GM19023 (cell line): Measurements from ENCODE around the gene TNFAIP3.
"Not testable (repeated sequence)": the region's sequence is repeated elsewhere in the genome, so short reads cannot be mapped to it uniquely, and the experiment has no call there.

Experiments
- ATAC-seq: cut with Tn5 transposase; IDR thresholded peaks from one replicate; pipeline ENCODE4 v1.9.1; 2021; ENCODE audit warnings: mild to moderate bottlenecking, moderate library complexity; ENCODE audit not compliant: unreplicated experiment

The TNFAIP3 gene

GRCh38 chr6:137866914-137867684, at the start of gene TNFAIP3:
TSS of gene TNFAIP3 (plus strand) at chr6:137867259. CDS start at chr6:137871228, 3,969 bp downstream.
- ATAC-seq, result peak; percentile 70

DNA sequence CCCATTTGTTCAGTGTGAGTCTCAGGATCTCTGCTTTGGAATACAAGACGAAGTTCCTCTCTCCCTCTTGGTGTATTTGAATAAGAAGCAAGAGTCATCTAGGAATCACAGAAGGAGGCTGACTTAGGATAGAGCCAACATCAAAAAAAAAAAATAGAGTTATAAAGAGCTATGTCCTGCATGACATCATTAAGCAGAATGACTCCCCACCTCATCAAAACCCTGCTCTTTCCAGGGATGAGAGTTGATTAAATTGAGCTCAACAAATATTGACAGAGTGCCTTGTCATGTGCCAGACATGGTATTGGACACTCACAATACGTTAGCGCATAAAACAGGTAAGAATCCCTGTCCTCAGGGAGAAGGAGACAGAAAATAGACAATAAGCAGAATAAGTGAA, 48.6 kb upstream of the TNFAIP3 start:
- ATAC-seq, result no peak

GRCh38 chr6:137819740-137820139, 47.3 kb upstream of the TNFAIP3 start:
- no peak for ATAC-seq

DNA sequence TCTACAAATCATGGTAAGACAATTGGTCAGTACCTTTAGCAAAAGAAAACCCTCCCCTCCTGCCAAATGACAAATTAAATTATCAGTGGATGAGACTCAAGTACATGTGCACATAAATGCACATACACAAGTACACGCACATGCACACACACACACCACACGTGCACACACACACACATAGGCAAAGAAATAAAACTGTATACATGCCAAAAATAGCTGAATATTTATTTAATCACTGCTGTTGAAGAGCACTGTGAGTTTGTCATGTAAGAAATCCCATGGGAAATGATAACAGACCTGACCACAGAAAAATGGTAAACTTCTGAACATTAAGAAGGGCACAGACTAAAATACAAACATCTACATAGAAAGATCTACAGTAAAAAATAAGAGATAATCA, 46.6 kb upstream of the TNFAIP3 start:
- ATAC-seq, result no peak

DNA sequence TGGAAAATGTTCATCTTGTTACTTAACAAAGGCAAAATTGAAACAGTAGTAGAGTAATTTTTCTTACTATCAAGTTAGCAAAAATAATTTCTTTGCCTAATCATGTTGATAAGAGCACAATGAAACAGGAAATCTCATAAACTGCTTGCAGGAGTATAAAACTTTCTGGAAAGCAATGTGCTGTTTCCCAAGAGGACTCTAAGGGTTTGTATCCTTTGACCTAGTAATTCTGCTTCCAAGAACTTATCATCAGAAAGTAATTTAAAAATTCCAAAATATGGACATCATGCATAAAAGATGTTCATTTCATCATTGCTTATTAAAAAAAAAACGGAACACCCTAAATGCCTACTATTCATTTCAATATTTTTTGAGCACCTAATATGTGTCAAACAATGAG, 46.1 kb upstream of the TNFAIP3 start:
- no peak for ATAC-seq

- no peak for ATAC-seq
Observed at GRCh38 chr6:137821491-137821890, 45.6 kb upstream of the TNFAIP3 start.

GRCh38 chr6:137823826-137824555, 43.1 kb upstream of the TNFAIP3 start:
- no peak for ATAC-seq

DNA sequence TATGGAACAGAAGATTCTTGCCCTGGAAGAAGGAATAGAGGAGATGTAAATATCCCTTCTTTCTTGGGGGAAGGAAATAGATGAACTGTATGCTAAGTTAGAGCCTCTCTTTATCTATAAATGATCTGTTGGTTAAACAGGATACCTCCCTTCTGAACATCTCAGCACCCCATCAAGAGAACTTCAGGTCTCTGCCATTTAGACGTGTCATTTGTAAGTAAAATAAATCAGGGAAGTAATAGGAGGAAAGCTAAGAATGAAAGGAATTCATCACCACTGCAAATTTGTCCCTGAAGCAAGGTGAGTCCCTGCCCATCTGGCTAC, 42.5 kb upstream of the TNFAIP3 start:
- ATAC-seq, result no peak

GRCh38 chr6:137824896-137825295, 42.2 kb upstream of the TNFAIP3 start:
- no peak for ATAC-seq

DNA sequence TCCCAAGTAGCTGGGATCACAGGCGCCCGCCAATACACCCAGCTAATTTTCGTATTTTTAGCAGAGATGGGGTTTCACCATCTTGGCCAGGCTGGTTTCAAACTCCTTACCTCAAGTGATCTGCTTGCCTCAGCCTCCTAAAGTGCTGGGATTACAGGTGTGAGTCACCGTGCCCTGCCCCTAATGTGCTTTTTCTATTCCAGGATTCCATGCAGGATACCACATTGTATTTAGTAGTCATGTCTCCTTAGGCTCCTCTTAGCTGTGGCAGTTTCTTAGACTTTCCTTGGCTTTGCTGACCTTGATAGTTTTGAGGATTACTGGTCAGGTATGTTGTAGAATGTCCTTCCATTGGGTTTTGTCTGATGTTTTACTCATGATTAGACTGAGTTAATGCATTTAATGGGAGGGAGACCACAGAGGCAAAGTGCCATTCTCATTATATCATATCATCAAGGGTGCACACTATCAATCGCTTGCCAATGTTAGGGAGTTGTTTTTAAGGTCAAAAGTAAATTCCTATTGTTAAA, 39.6 kb upstream of the TNFAIP3 start:
- ATAC-seq, result no peak

GRCh38 chr6:137827977-137828810, 38.9 kb upstream of the TNFAIP3 start:
- ATAC-seq, result peak; percentile 69

DNA sequence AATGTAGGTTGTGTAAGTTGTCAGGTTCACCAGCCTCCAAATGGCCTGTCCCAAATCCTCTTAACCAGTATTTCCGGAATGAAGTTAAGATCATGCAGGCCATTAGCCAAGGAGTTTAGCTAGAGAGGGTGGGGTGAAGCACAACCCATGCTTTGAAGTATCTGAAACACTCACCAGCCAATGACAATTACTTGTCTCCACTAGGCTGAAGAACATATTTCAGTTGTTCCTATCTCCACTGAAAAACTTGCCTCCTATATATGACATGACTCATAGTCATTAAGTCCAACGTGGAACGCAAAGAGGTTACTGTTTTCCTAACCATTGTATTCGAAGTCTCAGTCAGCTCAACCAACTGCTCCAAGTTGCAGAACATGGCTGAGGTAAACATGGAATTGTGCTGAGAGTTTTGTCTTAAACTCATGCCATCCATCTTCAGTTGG, 37.4 kb upstream of the TNFAIP3 start:
- ATAC-seq, result no peak

DNA sequence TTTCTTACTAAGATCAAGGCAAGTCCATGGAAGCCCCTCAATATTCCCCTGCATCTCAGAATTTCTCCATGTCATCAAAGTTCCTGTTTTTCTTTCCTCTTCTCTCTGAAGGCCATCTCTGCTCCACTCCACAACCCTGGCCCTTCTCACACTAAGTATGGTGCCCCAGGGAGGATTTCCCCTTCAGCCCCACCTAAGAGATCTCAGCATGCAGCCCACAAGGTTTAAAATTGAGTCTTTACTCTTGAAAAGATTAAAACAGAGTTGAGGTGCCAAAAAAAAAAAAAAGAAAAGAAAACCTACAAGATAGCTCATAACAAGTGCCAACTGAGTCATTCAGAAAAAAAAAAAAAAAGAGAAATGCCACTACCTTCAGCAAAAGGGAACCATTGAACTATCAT, 36.5 kb upstream of the TNFAIP3 start:
- no peak for ATAC-seq

DNA sequence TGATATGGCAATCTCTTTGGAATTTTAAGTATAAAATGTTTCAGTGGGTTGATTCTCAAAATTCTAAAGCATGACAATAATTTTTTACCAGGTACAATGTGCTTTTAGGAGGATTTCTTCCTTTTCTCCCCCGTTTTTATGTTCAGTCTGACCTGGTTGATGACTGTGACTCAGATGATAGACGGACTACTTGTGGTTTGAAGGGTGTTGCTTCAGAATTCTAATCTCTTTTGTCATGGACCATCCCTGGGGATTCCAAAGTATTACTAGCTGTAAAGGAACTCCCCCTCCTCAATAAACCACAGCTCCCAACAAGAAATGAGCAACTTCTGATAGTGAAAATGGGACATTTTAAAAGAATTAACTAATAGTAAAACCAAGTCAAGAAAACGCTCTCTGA, 34.9 kb upstream of the TNFAIP3 start:
- no peak for ATAC-seq

GRCh38 chr6:137834508-137834907, 32.6 kb upstream of the TNFAIP3 start:
- no peak for ATAC-seq

DNA sequence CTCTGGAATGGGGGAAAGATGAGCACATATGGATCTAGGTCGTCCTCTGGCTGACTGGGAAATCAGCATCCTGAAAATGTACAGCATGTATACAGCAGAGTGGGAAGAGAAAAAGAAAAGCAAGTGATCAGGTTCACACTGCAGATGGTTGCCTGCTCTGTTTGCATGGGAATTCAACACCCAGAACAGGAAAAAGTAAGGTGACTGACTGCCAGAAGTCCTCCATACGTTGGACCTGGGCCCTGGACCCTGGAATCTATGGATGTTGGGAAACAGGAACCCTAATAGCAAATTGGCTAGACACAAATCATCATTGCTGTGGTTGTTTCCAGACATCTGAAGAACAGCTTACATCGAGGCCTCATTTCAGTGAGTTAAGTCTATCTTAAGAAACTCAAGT, 30.3 kb upstream of the TNFAIP3 start:
- ATAC-seq, result no peak

DNA sequence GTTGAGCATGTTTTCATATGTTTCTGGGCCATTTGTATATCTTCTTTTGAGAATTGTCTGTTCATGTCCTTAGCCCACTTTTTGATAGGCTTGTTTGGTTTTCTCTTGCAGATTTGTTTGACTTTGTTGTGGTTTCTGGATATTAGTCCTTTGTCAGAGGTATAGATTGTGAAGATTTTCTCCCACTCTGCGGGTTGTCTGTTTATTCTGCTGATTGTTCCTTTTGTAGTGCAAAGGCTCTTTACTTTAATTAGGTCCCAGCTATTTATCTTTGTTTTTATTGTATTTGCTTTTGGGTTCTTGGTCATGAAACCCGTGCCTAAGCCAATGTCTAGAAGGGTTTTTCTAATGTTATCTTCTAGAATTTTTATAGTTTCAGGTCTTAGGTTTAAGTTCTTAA, 29.0 kb upstream of the TNFAIP3 start:
- not testable (repeated sequence) for ATAC-seq

GRCh38 chr6:137838597-137838996, 28.5 kb upstream of the TNFAIP3 start:
- ATAC-seq, result not testable (repeated sequence)

- no peak for ATAC-seq
Observed at GRCh38 chr6:137839076-137839475, 28.0 kb upstream of the TNFAIP3 start.

- no peak for ATAC-seq
Observed at GRCh38 chr6:137840252-137840651, 26.8 kb upstream of the TNFAIP3 start.

DNA sequence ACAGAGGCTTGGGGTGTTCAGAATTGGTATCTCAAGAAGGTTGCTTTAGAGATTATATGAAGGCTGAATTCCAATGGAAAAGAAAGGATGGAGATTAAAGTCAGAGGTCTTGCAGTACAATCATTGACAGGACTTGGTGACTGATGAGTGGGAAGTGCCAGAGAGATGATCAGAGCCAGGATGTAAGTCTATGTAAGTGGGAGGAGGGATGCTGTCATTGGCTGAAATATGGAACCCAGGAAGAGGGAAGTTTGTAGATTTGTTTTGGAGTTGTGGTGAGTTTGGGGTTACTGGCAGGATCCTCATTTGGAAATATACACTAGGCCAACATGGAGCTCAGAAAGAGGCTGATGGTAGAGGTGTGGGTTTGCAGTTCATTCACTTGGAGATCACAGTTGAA, 23.8 kb upstream of the TNFAIP3 start:
- no peak for ATAC-seq
